Measurements from ENCODE around the gene COL5A1.

GRCh38 chr9:134698111-134698510, 56.5 kb downstream of the COL5A1 start:
- TF ChIP-seq RARB (CRISPR knock-in tag; IDR thresholded peaks at IDR 0.05) (no peak), OSR1 (CRISPR knock-in tag; IDR thresholded peaks at IDR 0.05) (no peak), ZFP3 (CRISPR knock-in tag; IDR thresholded peaks at IDR 0.05) (no peak), ARNTL (CRISPR knock-in tag; IDR thresholded peaks at IDR 0.05; ENCODE audit: borderline replicate concordance, low read depth) (no peak), ZNF8 (CRISPR knock-in tag; IDR thresholded peaks at IDR 0.05) (no peak), ESRRG (CRISPR knock-in tag; IDR thresholded peaks at IDR 0.05) (no peak)
- TF ChIP-seq, protein P1, sequence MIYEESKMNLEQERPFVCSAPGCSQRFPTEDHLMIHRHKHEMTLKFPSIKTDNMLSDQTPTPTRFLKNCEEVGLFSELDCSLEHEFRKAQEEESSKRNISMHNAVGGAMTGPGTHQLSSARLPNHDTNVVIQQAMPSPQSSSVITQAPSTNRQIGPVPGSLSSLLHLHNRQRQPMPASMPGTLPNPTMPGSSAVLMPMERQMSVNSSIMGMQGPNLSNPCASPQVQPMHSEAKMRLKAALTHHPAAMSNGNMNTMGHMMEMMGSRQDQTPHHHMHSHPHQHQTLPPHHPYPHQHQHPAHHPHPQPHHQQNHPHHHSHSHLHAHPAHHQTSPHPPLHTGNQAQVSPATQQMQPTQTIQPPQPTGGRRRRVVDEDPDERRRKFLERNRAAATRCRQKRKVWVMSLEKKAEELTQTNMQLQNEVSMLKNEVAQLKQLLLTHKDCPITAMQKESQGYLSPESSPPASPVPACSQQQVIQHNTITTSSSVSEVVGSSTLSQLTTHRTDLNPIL (CRISPR knock-in tag; IDR thresholded peaks at IDR 0.05; ENCODE audit: low read depth) = no peak

Measured in SK-N-SH treated with all-trans-retinoic acid at 6 μM for 48 hours (cell line).